HL-60 (cell line): Measurements from ENCODE around the gene ABCC8.

ENCODE experiments used
- DNase-seq, 2 experiments: peaks; one replicate each; pipeline ENCODE4 v3.0.0-alpha.2; 2010 to 2020; ENCODE audit warnings: low read depth in 1 of 2, low spot score in 1 of 2
- H3K27ac ChIP-seq: fragments of 250-450 bp; sonication (Bioruptor Pico); replicated peaks from 2 replicates; pipeline ENCODE4 v1.5.1; 2020; ENCODE audit warnings: mild to moderate bottlenecking, moderate library complexity
- H3K27me3 ChIP-seq: fragments of 250-450 bp; sonication (Bioruptor Pico); 2 replicates; pipeline ENCODE4 v1.5.1; 2021; ENCODE audit warnings: mild to moderate bottlenecking, moderate library complexity; ENCODE audit not compliant: insufficient read depth, poor library complexity, severe bottlenecking
- H3K4me3 ChIP-seq: replicated peaks from 2 replicates; pipeline ENCODE4 v1.5.1; 2011; ENCODE audit warnings: mild to moderate bottlenecking, control low read depth, low read length; ENCODE audit not compliant: insufficient read depth
- CTCF ChIP-seq: IDR thresholded peaks from one replicate; pipeline ENCODE4 v1.5.1; 2011; ENCODE audit warnings: low read length, control low read depth, inconsistent platforms; ENCODE audit not compliant: insufficient read depth
- GABPA ChIP-seq: IDR thresholded peaks from 2 replicates; pipeline ENCODE4 v1.6.1; 2012; ENCODE audit warnings: low read depth
- POLR2AphosphoS5 ChIP-seq: IDR thresholded peaks from 2 replicates; pipeline ENCODE4 v1.6.1; 2012; ENCODE audit warnings: low read depth
- REST ChIP-seq: IDR thresholded peaks from 2 replicates; pipeline ENCODE4 v1.6.1; 2012; ENCODE audit warnings: low read depth; ENCODE audit not compliant: insufficient replicate concordance
- SPI1 ChIP-seq: IDR thresholded peaks from 2 replicates; pipeline ENCODE4 v1.6.1; 2012; ENCODE audit warnings: low read depth, mild to moderate bottlenecking, borderline replicate concordance

Gene ABCC8

GRCh38 chr11:17471501-17471900, 5.1 kb downstream of the ABCC8 start:
- no peak overlapping the region for H3K4me3 ChIP-seq
- H3K27ac ChIP-seq: no peak overlapping the region
- H3K27me3 ChIP-seq: peaks cover 31% of the 10 kb centered on the region
- TF ChIP-seq POLR2AphosphoS5: no peak
- no peak for TF ChIP-seq CTCF
- no peak for TF ChIP-seq SPI1
- TF ChIP-seq REST: no peak
- TF ChIP-seq GABPA: no peak
- DNase-seq: no peak

- Histone ChIP-seq H3K27ac (no peak overlapping the region), H3K4me3 (no peak overlapping the region), H3K27me3 (peaks cover 16% of the 10 kb centered on the region)
- no peak for DNase-seq
- TF ChIP-seq POLR2AphosphoS5: no peak
- TF ChIP-seq GABPA: no peak
- no peak for TF ChIP-seq SPI1
- no peak for TF ChIP-seq CTCF
- TF ChIP-seq REST: no peak
Measured at GRCh38 chr11:17469998-17470397, 6.6 kb downstream of the ABCC8 start.

- Histone ChIP-seq H3K27me3 (peaks cover 8% of the 10 kb centered on the region), H3K27ac (no peak overlapping the region), H3K4me3 (no peak overlapping the region)
- no peak for DNase-seq
- no peak for TF ChIP-seq GABPA
- TF ChIP-seq REST: no peak
- no peak for TF ChIP-seq CTCF
- no peak for TF ChIP-seq POLR2AphosphoS5
- no peak for TF ChIP-seq SPI1
Measured at GRCh38 chr11:17468122-17468521, 8.5 kb downstream of the ABCC8 start.
